Measurements from ENCODE around the gene NCKIPSD. TPM values are rescaled to one million over a fixed set of nuclear protein-coding genes. Genes with fewer than 3 reads are reported as not detected.
A peak's percentile ranks its signal among the peaks of the same experiment; 100 is the strongest.

NCKIPSD gene
- total RNA-seq, 4 donors from 2014 or later: 11.0 to 48.9 (median 25.6) TPM

DNA sequence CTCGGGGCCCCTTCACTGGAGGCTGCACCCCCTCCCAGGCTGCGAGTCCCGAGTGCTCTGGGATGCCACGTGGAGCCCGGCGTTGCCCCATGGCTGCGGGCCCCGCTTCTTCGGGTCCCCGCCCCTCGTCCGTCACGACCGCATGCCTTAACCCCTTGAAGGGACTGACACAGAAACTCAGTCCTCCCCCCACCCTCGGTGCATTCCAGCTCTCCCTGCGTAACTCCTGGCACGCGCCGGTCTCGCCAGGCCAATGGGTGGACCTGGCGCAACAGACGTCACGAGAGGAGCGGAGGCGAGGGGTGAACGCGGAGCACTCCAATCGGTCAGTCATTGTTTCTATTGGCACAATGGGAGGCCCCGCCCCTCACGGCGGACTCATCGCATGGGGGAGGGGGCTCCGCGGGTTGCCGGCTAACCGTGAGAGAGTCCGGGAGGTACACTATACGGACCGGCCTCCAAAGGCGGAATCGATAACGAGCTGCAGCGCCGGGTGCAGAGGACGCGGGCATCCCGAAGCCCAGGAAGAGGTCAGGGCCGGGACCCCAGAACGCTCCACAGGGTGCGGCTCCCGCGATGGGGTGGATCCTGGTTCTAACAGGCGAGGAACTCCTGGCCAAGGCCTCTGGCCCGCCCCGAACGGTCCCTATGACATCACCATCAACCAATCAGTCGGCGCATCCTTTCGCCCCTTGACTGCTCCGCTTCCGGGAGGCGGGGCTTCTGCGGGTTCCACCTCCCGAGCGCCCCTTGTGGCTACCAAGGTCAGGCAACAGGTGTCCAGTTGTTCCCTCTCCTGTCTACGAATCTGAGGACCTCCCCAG lies 22.0 kb downstream of the NCKIPSD start:
- Histone ChIP-seq H3K4me1 (peaks cover 0 to 12% of the 10 kb centered on the region in 2 donors), H3K27me3 (peaks cover 0 to 5% of the 10 kb centered on the region in 2 donors), H3K4me3 (peak overlapping the region; percentile 33 to 41), H3K36me3 (no peaks in the 10 kb centered on the region), H3K9me3 (no peaks in the 10 kb centered on the region), H3K27ac (peak overlapping the region; percentile 80)
- TF ChIP-seq, protein P1, sequence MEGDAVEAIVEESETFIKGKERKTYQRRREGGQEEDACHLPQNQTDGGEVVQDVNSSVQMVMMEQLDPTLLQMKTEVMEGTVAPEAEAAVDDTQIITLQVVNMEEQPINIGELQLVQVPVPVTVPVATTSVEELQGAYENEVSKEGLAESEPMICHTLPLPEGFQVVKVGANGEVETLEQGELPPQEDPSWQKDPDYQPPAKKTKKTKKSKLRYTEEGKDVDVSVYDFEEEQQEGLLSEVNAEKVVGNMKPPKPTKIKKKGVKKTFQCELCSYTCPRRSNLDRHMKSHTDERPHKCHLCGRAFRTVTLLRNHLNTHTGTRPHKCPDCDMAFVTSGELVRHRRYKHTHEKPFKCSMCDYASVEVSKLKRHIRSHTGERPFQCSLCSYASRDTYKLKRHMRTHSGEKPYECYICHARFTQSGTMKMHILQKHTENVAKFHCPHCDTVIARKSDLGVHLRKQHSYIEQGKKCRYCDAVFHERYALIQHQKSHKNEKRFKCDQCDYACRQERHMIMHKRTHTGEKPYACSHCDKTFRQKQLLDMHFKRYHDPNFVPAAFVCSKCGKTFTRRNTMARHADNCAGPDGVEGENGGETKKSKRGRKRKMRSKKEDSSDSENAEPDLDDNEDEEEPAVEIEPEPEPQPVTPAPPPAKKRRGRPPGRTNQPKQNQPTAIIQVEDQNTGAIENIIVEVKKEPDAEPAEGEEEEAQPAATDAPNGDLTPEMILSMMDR (IDR thresholded peaks at IDR 0.05): peak; percentile 52 to 71 (median 64)
- peak; percentile 13 to 64 for TF ChIP-seq POLR2A (IDR thresholded peaks at IDR 0.05)
- DNase-seq: peak; percentile 83 to 94
- intact Hi-C loops (cut with DNase I; ENCODE audit: low total_unique reads): no loop called here

DNA sequence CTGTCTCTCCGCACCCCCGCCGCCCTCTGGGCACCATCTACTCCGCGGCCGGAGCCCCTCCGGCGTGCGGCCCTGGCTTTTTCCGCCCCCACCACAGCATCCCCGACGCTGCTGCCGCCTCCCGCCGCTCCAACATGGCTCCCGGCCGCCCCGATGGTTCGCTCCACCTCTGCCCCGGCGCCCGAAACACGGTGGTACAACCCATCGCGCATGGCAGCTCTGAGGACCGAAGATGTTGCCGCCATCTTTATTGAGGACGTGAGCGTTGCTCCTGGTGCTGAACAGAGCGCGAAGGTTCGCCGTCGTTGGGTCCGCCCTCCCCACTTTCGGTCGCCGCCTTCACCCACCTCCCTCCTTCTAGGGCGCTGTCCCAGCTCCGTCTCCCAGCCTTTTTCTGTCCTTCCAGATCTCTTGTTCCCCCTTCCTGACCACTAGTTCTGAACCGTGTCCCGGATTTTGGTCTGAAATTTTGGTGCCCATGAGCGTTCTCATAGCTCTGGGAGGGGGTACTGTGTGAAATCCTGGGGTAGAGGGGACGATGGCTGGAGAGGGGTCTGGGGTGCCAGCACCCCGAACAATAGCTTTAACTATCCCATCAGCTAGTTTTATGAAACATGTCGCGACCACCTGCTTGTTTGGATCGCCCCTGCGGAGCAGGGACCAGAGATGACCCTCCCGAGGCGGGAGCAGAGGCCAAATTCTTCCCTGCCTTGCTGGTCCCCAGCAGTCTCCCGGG lies 22.8 kb downstream of the NCKIPSD start, which contains the start of gene CELSR3:
Gene CELSR3 (minus strand): TSS at position 134 of the 736 bp plus-strand sequence. CDS start 252 bp downstream, outside the sequence.
- TF ChIP-seq POLR2A (IDR thresholded peaks at IDR 0.05): no peak
- TF ChIP-seq, protein P1 (IDR thresholded peaks at IDR 0.05): no peak
- peak within 1 kb of the TSS; percentile 33 to 41 for H3K4me3 ChIP-seq
- peak; percentile 48 to 70 for DNase-seq
- no peaks in the 10 kb centered on the region for H3K9me3 ChIP-seq
- peak within 1 kb of the TSS; percentile 80 for H3K27ac ChIP-seq
- peaks cover 0 to 5% of the 10 kb centered on the region in 2 donors for H3K27me3 ChIP-seq
- intact Hi-C loops (cut with DNase I; ENCODE audit: low total_unique reads): no loop called here
- H3K36me3 ChIP-seq: no peaks in the 10 kb centered on the region
- peaks cover 0 to 12% of the 10 kb centered on the region in 2 donors for H3K4me1 ChIP-seq

- H3K27me3 ChIP-seq: peaks cover 0 to 5% of the 10 kb centered on the region in 2 donors
- no peaks in the 10 kb centered on the region for H3K9me3 ChIP-seq
- no peaks in the 10 kb centered on the region for H3K36me3 ChIP-seq
- DNase-seq: no peak
- H3K4me3 ChIP-seq: peak overlapping the region; percentile 33 to 41
- intact Hi-C loops (cut with DNase I; ENCODE audit: low total_unique reads): no loop called here
- TF ChIP-seq, protein P1 (IDR thresholded peaks at IDR 0.05): no peak
- TF ChIP-seq POLR2A (IDR thresholded peaks at IDR 0.05): no peak
- H3K4me1 ChIP-seq: peaks cover 0 to 12% of the 10 kb centered on the region in 2 donors
- no peak overlapping the region for H3K27ac ChIP-seq
Observed at GRCh38 chr3:48662145-48662752, 23.5 kb downstream of the NCKIPSD start.

DNA sequence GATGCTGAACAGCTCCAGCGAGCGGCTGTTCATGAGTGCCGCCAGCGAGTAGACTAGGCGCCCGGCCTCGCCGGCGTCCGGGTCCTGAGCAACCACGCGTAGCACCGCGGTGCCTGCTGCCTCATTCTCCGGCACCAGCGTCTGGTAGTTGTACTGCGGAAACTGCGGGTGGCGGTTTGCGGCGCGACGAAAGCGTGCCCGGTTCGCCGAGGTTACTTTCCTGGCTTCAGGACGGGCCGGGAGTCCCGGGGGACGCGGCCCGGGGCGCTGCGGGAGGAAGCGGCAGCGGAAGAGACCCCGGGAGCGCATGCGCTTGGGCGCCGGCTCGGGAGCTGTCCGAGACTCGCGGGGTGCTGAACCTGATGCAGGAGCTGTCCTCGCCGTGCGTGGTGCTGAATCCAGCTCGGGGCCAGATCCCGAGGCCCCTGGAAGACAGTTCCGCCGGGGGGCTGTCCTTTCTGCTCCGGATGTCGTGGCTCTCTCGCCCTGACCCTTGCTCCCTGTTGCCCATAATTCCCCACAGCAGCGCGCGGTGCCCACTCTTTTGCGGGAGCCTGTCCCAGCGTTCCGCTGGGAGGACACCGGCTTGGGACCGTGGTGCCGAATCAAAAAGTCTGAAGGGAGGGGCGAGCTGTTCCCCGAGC lies 24.1 kb downstream of the NCKIPSD start:
- H3K27ac ChIP-seq: no peak overlapping the region
- intact Hi-C loops (cut with DNase I; ENCODE audit: low total_unique reads): no loop called here
- peaks cover 0 to 5% of the 10 kb centered on the region in 2 donors for H3K27me3 ChIP-seq
- H3K9me3 ChIP-seq: no peaks in the 10 kb centered on the region
- peak overlapping the region in 1 of 2 donors; percentile 11 for H3K4me3 ChIP-seq
- DNase-seq: peak; percentile 50 to 65
- TF ChIP-seq, protein P1 (IDR thresholded peaks at IDR 0.05): no peak
- TF ChIP-seq POLR2A (IDR thresholded peaks at IDR 0.05): no peak
- H3K4me1 ChIP-seq: peaks cover 0 to 12% of the 10 kb centered on the region in 2 donors
- no peaks in the 10 kb centered on the region for H3K36me3 ChIP-seq

Measured in uterus (tissue), 4 donors.